Colonic mucosa (tissue), 4 donors: Measurements from ENCODE around the gene SUFU. TPM values are rescaled to one million over a fixed set of nuclear protein-coding genes. Genes with fewer than 3 reads are reported as not detected.

ENCODE experiments used
- DNase-seq: peaks from one replicate; pipeline ENCODE4 v3.0.0-alpha.2; 2020
- H3K27ac ChIP-seq: fragments of 200-600 bp; one replicate; pipeline ENCODE4 v1.8.0; 2021
- H3K27me3 ChIP-seq: fragments of 200-600 bp; one replicate; pipeline ENCODE4 v1.8.0; 2021
- H3K36me3 ChIP-seq: fragments of 200-600 bp; one replicate; pipeline ENCODE4 v1.8.0; 2021
- H3K4me1 ChIP-seq: fragments of 200-600 bp; one replicate; pipeline ENCODE4 v1.8.0; 2021; ENCODE audit warnings: mild to moderate bottlenecking
- H3K4me3 ChIP-seq: fragments of 200-600 bp; one replicate; pipeline ENCODE4 v1.8.0; 2021
- H3K9ac ChIP-seq, 2 donors: one replicate each; pipeline ENCODE4 v1.7.0; 2013; ENCODE audit warnings: control low read depth in 2 of 2, low read depth in 2 of 2, low read length in 2 of 2
- H3K9me3 ChIP-seq: fragments of 200-600 bp; one replicate; pipeline ENCODE4 v1.8.0; 2021
- intact Hi-C: fragments of 100-400 bp; cut with DNase I; formaldehyde crosslinking; loops from one replicate; pipeline ENCODE4 v1.14.1; 2022
- total RNA-seq, 2 donors: library from RNA; stranded (reverse); fragmentation: NEBNext Ultra II Directional in 1 of 2; extraction: Animal tissue kit (Norgen Biotek cat#: 25700) in 1 of 2; gene quantifications; one replicate each; pipeline ENCODE4 v1.2.1, GENCODE V29; 2021
- TF ChIP-seq, protein P1 (sequence below): fragments of 200-600 bp; IDR thresholded peaks from one replicate; pipeline ENCODE4 v1.8.0; 2022; ENCODE audit warnings: antibody characterized with exemption, mild to moderate bottlenecking
- donor health status: healthy.
- donor health status: DM: no; HTN: no; CAD: no.
- donor health status: DM: no; HTN: no; CAD: no.

SUFU gene
- total RNA-seq, 2 donors from 2014 or later: 7.6 to 8.6 TPM

DNA sequence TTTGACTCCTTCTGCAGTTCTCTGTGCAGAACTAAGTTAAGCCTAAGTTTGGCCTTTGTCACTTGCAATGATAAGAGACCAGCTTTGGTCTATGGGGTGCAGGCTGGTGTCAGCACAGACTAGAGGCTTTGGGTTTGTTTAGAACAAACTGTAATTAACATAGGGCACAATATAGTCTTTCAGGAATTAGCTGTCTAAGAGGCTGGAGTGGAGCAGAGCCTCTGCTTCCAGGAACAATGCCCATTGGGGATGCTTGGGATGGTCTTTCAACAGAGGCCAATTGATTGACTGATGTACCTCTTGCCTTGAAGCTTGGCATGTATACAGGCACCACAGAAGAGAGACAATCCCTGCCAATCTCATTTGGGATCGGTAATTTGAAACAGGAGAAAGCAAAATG is 4.7 kb downstream of the SUFU start:
- no peak overlapping the region for H3K27ac ChIP-seq
- no peak overlapping the region for H3K4me3 ChIP-seq
- H3K36me3 ChIP-seq: no peaks in the 10 kb centered on the region
- no peak for DNase-seq
- peaks cover 5% of the 10 kb centered on the region for H3K4me1 ChIP-seq
- intact Hi-C loops: loop anchor here (10.0 kb wide), 1 partner anchor 196 kb away; no protein-coding TSS in a partner anchor
- no peaks in the 10 kb centered on the region for H3K9me3 ChIP-seq
- no peak overlapping the region for H3K9ac ChIP-seq
- H3K27me3 ChIP-seq: no peaks in the 10 kb centered on the region
- TF ChIP-seq, protein P1, sequence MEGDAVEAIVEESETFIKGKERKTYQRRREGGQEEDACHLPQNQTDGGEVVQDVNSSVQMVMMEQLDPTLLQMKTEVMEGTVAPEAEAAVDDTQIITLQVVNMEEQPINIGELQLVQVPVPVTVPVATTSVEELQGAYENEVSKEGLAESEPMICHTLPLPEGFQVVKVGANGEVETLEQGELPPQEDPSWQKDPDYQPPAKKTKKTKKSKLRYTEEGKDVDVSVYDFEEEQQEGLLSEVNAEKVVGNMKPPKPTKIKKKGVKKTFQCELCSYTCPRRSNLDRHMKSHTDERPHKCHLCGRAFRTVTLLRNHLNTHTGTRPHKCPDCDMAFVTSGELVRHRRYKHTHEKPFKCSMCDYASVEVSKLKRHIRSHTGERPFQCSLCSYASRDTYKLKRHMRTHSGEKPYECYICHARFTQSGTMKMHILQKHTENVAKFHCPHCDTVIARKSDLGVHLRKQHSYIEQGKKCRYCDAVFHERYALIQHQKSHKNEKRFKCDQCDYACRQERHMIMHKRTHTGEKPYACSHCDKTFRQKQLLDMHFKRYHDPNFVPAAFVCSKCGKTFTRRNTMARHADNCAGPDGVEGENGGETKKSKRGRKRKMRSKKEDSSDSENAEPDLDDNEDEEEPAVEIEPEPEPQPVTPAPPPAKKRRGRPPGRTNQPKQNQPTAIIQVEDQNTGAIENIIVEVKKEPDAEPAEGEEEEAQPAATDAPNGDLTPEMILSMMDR: no peak

DNA sequence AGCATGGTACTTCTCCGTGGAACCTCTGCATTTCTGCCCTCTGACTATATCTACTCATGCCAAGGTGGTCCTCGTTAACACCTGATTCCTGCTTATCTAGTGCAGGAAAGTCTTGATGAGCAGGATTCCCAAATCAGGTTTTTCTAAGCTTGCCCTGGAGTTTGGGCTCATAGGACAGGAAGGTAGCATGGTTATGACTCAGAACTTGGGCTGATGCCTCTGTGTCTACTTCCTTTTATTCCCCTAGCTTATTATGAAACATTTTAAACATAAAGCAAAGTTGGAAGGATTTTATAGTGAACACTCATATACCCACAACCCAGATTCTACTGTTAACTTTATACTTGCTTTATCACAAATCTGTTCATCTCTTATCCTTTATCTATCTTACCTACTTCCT is 5.6 kb downstream of the SUFU start:
- Histone ChIP-seq H3K27ac (no peak overlapping the region), H3K9me3 (no peaks in the 10 kb centered on the region), H3K27me3 (no peaks in the 10 kb centered on the region), H3K36me3 (no peaks in the 10 kb centered on the region), H3K9ac (no peak overlapping the region), H3K4me1 (peaks cover 5% of the 10 kb centered on the region), H3K4me3 (no peak overlapping the region)
- DNase-seq: no peak
- TF ChIP-seq, protein P1: no peak
- intact Hi-C loops: loop anchor here (10.0 kb wide), 1 partner anchor 195 kb away; no protein-coding TSS in a partner anchor

DNA sequence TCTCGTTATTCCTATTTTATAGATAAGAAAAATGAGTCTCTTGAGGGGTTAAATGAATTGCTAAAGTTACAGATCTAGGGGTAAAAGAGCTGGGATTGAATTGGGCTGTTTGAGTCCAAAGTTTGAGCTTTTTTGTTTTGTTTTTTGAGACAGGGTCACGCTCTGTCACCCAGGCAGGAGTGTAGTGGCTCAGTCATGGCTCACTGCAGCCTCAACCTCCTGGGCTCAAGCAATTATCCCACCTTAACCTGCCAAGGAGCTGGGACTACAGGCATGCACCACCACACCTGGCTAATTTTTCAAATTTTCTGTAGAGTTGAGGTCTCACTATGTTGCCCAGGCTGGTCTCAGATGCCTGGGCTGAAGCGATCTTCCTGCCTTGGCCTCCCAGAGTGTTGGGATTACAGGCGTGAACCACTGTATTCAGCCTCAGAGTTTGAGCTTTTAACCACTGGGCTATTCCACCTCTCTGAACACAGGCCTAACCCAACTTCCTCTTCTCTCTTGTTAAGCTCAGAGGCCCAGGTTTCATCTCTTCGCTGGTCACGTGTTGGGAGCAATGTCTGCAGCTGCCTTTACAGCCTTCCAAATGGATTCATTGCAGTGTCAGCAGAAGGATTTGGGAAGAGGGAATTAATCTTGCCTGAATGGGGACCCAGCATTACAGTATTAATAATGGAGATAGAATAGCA is 8.0 kb downstream of the SUFU start:
- no peak overlapping the region for H3K27ac ChIP-seq

DNA sequence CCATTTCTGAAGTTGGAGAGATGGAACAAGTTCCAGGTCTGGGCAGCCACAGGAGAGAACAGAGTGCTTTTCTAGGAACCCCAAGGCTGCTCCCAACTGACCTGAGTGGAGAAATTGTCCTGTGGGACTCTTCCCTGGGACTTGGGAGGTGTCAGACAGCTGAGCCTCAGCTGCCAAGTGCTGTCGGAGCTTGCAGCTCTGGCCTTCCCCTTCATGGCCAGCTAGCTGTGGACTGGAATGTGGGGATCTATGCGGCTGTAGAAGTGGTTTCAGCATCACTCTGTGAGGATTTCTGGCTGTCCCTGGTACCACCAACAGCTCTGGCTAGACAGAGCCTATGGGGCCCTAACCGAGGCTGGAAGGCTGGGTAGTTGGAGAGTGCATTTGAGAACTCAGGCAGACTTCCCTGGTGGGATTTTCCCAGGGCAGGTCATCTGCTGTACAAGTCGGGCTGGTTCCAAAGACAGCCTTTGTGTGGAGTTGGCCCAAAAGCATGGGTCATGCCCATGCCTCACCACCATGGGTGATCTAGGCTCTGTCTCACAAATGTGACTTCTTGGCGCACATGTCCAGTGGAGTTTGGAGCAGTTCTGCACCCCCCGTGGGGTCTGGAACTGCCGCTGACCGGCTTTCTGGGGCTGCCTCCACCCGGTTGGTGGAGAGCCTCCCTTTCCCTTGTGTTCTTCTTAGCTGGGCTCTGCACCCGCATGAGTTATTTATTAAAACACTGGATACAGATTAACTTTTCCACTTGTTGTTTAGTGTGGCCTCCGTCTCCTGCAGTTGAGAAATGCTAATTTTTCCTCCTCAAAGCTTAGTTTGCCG is 10.9 kb downstream of the SUFU start:
- Histone ChIP-seq H3K36me3 (no peaks in the 10 kb centered on the region), H3K4me1 (no peaks in the 10 kb centered on the region), H3K27me3 (no peaks in the 10 kb centered on the region), H3K9me3 (no peaks in the 10 kb centered on the region), H3K4me3 (no peak overlapping the region), H3K27ac (no peak overlapping the region), H3K9ac (no peak overlapping the region)
- DNase-seq: no peak
- TF ChIP-seq, protein P1: no peak
- intact Hi-C loops: no loop called here

More for the DNA sequence above, 8.0 kb downstream of the SUFU start:
- H3K9me3 ChIP-seq: no peaks in the 10 kb centered on the region
- H3K9ac ChIP-seq: no peak overlapping the region
- H3K4me1 ChIP-seq: no peaks in the 10 kb centered on the region
- intact Hi-C loops: no loop called here
- TF ChIP-seq, protein P1: no peak
- H3K36me3 ChIP-seq: no peaks in the 10 kb centered on the region
- no peak for DNase-seq
- H3K4me3 ChIP-seq: no peak overlapping the region
- H3K27me3 ChIP-seq: no peaks in the 10 kb centered on the region

DNA sequence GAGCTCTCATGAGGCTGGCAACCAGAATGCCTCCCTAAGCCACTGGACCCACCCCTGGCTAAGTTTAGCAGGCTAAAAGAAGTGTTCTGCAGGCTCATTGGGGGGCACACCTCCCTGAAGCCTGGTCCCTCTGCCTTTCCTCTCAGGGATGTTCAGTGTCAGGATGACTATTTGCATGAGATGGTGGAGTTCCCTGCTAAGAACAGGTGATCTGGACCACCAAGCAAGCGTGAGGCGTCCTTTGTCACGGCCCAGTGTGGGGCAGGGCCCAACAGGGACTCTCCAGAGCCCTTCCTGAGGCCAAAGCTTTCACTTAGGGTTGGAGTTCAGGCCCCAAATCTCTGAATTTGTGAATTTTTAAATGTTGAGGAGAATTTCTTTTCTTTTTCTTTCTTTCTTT is 12.0 kb downstream of the SUFU start:
- H3K9me3 ChIP-seq: no peaks in the 10 kb centered on the region
- H3K4me1 ChIP-seq: no peaks in the 10 kb centered on the region
- intact Hi-C loops: no loop called here
- H3K36me3 ChIP-seq: no peaks in the 10 kb centered on the region
- H3K4me3 ChIP-seq: no peak overlapping the region
- DNase-seq: no peak
- no peak overlapping the region for H3K27ac ChIP-seq
- TF ChIP-seq, protein P1: no peak
- H3K9ac ChIP-seq: no peak overlapping the region
- no peaks in the 10 kb centered on the region for H3K27me3 ChIP-seq
